CD4-positive, alpha-beta T cell treated with Interleukin-17A for 1 hour (primary cell): Measurements from ENCODE around the gene PTGFRN.
A peak's percentile ranks its signal among the peaks of the same experiment; 100 is the strongest.
"Not testable (repeated sequence)": the region's sequence is repeated elsewhere in the genome, so short reads cannot be mapped to it uniquely, and the experiment has no call there.

Source experiments
- DNase-seq: peaks from one replicate; pipeline ENCODE4 v3.0.0-alpha.2; 2020

PTGFRN gene

GRCh38 chr1:116972674-116973030 lies 62.9 kb downstream of the PTGFRN start:
- DNase-seq: no peak

- not testable (repeated sequence) for DNase-seq
These were observed 70.6 kb downstream of the PTGFRN start for GRCh38 chr1:116980309-116980708.

GRCh38 chr1:116981521-116982037 lies 71.9 kb downstream of the PTGFRN start:
- no peak for DNase-seq

GRCh38 chr1:116982319-116983004 lies 72.7 kb downstream of the PTGFRN start:
- no peak for DNase-seq

- DNase-seq: no peak
These were observed 73.4 kb downstream of the PTGFRN start for GRCh38 chr1:116983112-116983511.

GRCh38 chr1:116983678-116984077 lies 74.0 kb downstream of the PTGFRN start:
- DNase-seq: no peak

GRCh38 chr1:116984406-116985160 lies 74.9 kb downstream of the PTGFRN start:
- DNase-seq: no peak

GRCh38 chr1:116986421-116987255 lies 76.9 kb downstream of the PTGFRN start:
- DNase-seq: peak; percentile 34

- peak; percentile 68 for DNase-seq
These were observed 77.5 kb downstream of the PTGFRN start for GRCh38 chr1:116987256-116987555.

GRCh38 chr1:116988248-116988647 lies 78.5 kb downstream of the PTGFRN start:
- no peak for DNase-seq

GRCh38 chr1:116988908-116989307 lies 79.2 kb downstream of the PTGFRN start:
- DNase-seq: no peak

GRCh38 chr1:116989835-116990234 lies 80.1 kb downstream of the PTGFRN start:
- DNase-seq: no peak

GRCh38 chr1:116990612-116991151 lies 81.0 kb downstream of the PTGFRN start:
- no peak for DNase-seq

GRCh38 chr1:116991171-116991845 lies 81.6 kb downstream of the PTGFRN start:
- DNase-seq: no peak

- no peak for DNase-seq
These were observed 82.2 kb downstream of the PTGFRN start for GRCh38 chr1:116991918-116992317.

- DNase-seq: no peak
These were observed 83.6 kb downstream of the PTGFRN start for GRCh38 chr1:116993286-116993685.

- DNase-seq: no peak
These were observed 84.7 kb downstream of the PTGFRN start for GRCh38 chr1:116994411-116994810.

- no peak for DNase-seq
These were observed 87.3 kb downstream of the PTGFRN start for GRCh38 chr1:116997066-116997465.

- no peak for DNase-seq
These were observed 87.9 kb downstream of the PTGFRN start for GRCh38 chr1:116997636-116998035.

- no peak for DNase-seq
These were observed 89.9 kb downstream of the PTGFRN start for GRCh38 chr1:116999596-116999995.

- DNase-seq: no peak
These were observed 90.4 kb downstream of the PTGFRN start for GRCh38 chr1:117000142-117000541.

GRCh38 chr1:117001254-117001927 lies 91.7 kb downstream of the PTGFRN start, which contains the start of gene CD101:
CD101 (plus strand) TSS chr1:117001760; CDS start chr1:117001818, 58 bp downstream.
- DNase-seq: peak; percentile 27
